Activated CD4-positive, alpha-beta memory T cell treated with anti-CD3 and anti-CD28 coated beads for 36 hours (primary cell): Measurements from ENCODE around the gene OTOS. TPM values are rescaled to one million over a fixed set of nuclear protein-coding genes. Genes with fewer than 3 reads are reported as not detected.

ENCODE experiments used
- CTCF ChIA-PET: fragments of 350-600 bp; sonication (Branson Sonifier 250); formaldehyde crosslinking; loops from one replicate; lab custom pipeline; 2021; ENCODE audit warnings: antibody characterized with exemption, inconsistent platforms; lab: Charles Lee
- POLR2A ChIA-PET: fragments of 350-600 bp; sonication (Branson Sonifier 250); formaldehyde crosslinking; loops from one replicate; lab custom pipeline; 2021; ENCODE audit warnings: antibody characterized with exemption; lab: Charles Lee
- DNase-seq: peaks from one replicate; pipeline ENCODE4 v3.0.0-alpha.2; 2020
- H3K27ac Mint-ChIP-seq: one replicate; pipeline ENCODE4 v1.8.0; 2021; ENCODE audit warnings: mixed read lengths
- H3K27me3 Mint-ChIP-seq: one replicate; pipeline ENCODE4 v1.8.0; 2021; ENCODE audit warnings: mixed read lengths
- H3K36me3 Mint-ChIP-seq: one replicate; pipeline ENCODE4 v1.8.0; 2021; ENCODE audit warnings: mixed read lengths
- H3K4me1 Mint-ChIP-seq: one replicate; pipeline ENCODE4 v1.8.0; 2021; ENCODE audit warnings: low read depth, mixed read lengths
- H3K4me3 Mint-ChIP-seq: one replicate; pipeline ENCODE4 v1.8.0; 2021; ENCODE audit warnings: mild to moderate bottlenecking, mixed read lengths
- H3K9me3 Mint-ChIP-seq: one replicate; pipeline ENCODE4 v1.8.0; 2021; ENCODE audit warnings: mixed read lengths
- intact Hi-C: fragments of 100-400 bp; cut with micrococcal nuclease; formaldehyde crosslinking; loops from one replicate; pipeline ENCODE4 v1.15.1; 2023
- total RNA-seq, 2 experiments: library from RNA; stranded (reverse); gene quantifications; one replicate each; pipeline ENCODE4 v1.2.3, GENCODE V29; 2021

OTOS gene
- total RNA-seq, 2 experiments from 2014 or later, result not detected

- ChIA-PET CTCF (no interaction called here), POLR2A (no interaction called here)
- no peaks in the 10 kb centered on the region for H3K36me3 Mint-ChIP-seq
- H3K27me3 Mint-ChIP-seq, result peaks cover 11% of the 10 kb centered on the region
- peaks cover 3% of the 10 kb centered on the region for H3K9me3 Mint-ChIP-seq
- H3K4me1 Mint-ChIP-seq, result no peaks in the 10 kb centered on the region
- no peak for DNase-seq
- intact Hi-C loops, result no loop called here
- H3K4me3 Mint-ChIP-seq, result no peak overlapping the region
- no peak overlapping the region for H3K27ac Mint-ChIP-seq
Measured at GRCh38 chr2:240165661-240166060, 25.2 kb upstream of the OTOS start.

GRCh38 chr2:240165034-240165433 is 24.6 kb upstream of the OTOS start:
- Mint-ChIP-seq H3K4me3 (no peak overlapping the region), H3K27ac (no peak overlapping the region), H3K4me1 (no peaks in the 10 kb centered on the region), H3K9me3 (peaks cover 3% of the 10 kb centered on the region), H3K36me3 (no peaks in the 10 kb centered on the region), H3K27me3 (peaks cover 11% of the 10 kb centered on the region)
- ChIA-PET POLR2A (no interaction called here), CTCF (no interaction called here)
- no peak for DNase-seq
- intact Hi-C loops, result no loop called here

GRCh38 chr2:240164586-240164985 is 24.1 kb upstream of the OTOS start:
- CTCF ChIA-PET, result no interaction called here

DNA sequence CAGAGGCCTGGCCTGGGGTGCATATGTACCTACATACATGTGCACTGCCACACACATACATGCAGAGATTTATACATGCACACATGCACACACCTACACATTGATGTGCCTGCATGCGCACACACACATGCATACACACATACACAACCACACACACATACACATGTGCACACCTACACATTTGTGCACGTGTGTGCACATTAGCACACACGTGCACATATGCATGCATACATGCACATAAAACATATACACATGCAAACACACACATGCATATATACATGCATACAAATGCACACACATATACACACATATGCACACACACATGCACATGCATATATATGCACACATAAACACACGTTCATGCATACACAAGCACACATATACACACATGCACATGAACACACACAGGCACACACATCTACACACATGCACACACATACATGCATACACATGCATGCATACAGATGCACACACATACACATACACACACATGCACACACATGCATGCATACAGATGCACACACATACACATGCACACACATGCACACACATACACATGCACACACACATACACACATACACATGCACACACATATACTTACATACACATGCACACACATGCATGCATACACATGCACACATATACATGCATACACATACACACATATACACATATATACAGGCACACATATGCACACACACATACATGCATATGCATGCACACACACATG is 23.6 kb upstream of the OTOS start:
- intact Hi-C loops, result no loop called here
- POLR2A ChIA-PET, result no interaction called here
- no peak overlapping the region for H3K27ac Mint-ChIP-seq
- peaks cover 11% of the 10 kb centered on the region for H3K27me3 Mint-ChIP-seq
- no peaks in the 10 kb centered on the region for H3K36me3 Mint-ChIP-seq
- CTCF ChIA-PET, result no interaction called here
- DNase-seq, result no peak
- no peak overlapping the region for H3K4me3 Mint-ChIP-seq
- no peaks in the 10 kb centered on the region for H3K4me1 Mint-ChIP-seq
- H3K9me3 Mint-ChIP-seq, result peaks cover 3% of the 10 kb centered on the region

More at GRCh38 chr2:240164586-240164985, 24.1 kb upstream of the OTOS start:
- intact Hi-C loops, result no loop called here
- no peaks in the 10 kb centered on the region for H3K4me1 Mint-ChIP-seq
- peaks cover 3% of the 10 kb centered on the region for H3K9me3 Mint-ChIP-seq
- no peak for DNase-seq
- no peak overlapping the region for H3K4me3 Mint-ChIP-seq
- H3K27me3 Mint-ChIP-seq, result peaks cover 11% of the 10 kb centered on the region
- no peaks in the 10 kb centered on the region for H3K36me3 Mint-ChIP-seq
- POLR2A ChIA-PET, result no interaction called here
- no peak overlapping the region for H3K27ac Mint-ChIP-seq

- H3K27me3 Mint-ChIP-seq, result peaks cover 11% of the 10 kb centered on the region
- intact Hi-C loops, result no loop called here
- H3K4me3 Mint-ChIP-seq, result no peak overlapping the region
- H3K27ac Mint-ChIP-seq, result no peak overlapping the region
- DNase-seq, result no peak
- POLR2A ChIA-PET, result no interaction called here
- CTCF ChIA-PET, result no interaction called here
- no peaks in the 10 kb centered on the region for H3K4me1 Mint-ChIP-seq
- H3K9me3 Mint-ChIP-seq, result peaks cover 3% of the 10 kb centered on the region
- H3K36me3 Mint-ChIP-seq, result no peaks in the 10 kb centered on the region
Measured at GRCh38 chr2:240162939-240163714, 22.7 kb upstream of the OTOS start.

DNA sequence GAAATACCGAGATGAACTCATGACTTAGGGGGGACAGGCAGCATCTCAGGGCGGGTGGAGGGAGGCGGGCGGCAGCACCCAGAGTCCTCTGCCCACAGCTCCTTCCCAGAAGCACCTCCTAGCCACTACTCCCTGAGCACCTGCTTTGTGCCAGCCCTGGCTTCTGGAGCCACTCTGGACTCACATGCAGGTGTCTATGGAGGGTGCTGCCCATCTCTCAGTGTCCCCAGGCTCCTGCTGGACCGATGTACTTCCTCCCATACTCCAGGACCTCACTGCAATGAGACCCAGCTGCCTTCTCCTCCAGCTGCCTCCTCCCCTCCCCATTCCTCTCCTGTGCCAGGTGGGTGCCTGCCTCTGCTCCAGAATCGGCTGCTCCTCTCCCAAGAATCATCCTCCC is 22.1 kb upstream of the OTOS start:
- intact Hi-C loops, result no loop called here
- POLR2A ChIA-PET, result no interaction called here
- Mint-ChIP-seq H3K4me1 (no peaks in the 10 kb centered on the region), H3K9me3 (peaks cover 3% of the 10 kb centered on the region), H3K4me3 (no peak overlapping the region), H3K36me3 (no peaks in the 10 kb centered on the region), H3K27me3 (peaks cover 9% of the 10 kb centered on the region), H3K27ac (no peak overlapping the region)
- CTCF ChIA-PET, result no interaction called here
- DNase-seq, result no peak

DNA sequence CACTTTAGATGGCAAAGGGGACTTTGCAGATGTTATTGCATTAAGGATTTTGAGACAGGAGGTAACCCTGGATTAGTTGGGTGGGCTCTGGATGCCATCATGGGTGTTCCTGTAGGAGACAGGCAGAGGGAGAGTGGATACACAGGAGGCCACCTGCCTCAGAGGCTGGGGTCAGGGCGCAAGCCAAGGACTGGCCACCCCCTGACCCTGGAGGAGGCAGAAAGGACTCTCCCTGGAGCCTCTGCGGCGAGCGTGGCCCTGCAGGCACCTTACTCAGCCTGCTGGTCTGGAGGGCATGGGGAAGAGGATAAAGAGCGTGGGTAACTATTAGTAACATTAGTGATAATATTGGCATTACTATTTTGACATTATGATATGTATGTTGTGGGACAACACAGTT is 21.6 kb upstream of the OTOS start:
- DNase-seq, result no peak
- Mint-ChIP-seq H3K4me1 (no peaks in the 10 kb centered on the region), H3K4me3 (no peak overlapping the region), H3K27ac (no peak overlapping the region), H3K27me3 (peaks cover 8% of the 10 kb centered on the region), H3K36me3 (no peaks in the 10 kb centered on the region), H3K9me3 (peaks cover 3% of the 10 kb centered on the region)
- CTCF ChIA-PET, result no interaction called here
- intact Hi-C loops, result no loop called here
- POLR2A ChIA-PET, result no interaction called here

DNA sequence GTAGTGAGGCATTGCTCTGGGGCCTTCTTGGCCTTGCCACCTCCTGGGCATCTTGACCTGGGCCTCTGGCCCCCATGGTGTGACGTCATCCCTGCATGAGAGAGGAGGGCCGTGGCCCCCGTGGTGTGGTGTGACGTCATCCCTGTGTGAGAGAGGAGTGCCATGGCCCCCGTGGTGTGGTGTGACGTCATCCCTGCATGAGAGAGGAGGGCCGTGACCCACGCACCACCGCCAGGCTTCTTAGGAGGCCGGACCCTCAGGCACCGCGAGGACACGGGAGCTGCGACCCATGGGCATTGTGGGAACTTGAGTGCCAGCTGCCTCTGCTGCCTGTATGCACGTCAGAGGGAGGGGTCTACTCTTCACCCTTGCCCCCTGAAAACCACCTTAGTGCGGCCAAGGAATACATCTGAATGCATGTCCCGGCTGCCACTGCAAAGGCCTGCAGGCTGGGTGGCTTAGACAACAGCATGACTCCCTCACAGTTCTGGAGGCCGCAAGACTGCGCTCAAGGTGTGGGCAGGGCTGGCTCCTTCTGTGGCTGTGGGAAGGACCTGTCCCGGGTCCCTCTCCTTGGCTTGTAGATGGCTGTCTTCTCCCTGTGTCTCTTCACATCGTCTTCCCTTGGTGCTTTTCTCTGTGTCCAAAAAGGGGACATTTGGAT is 20.8 kb upstream of the OTOS start:
- intact Hi-C loops, result no loop called here
- H3K4me3 Mint-ChIP-seq, result no peak overlapping the region
- no peaks in the 10 kb centered on the region for H3K36me3 Mint-ChIP-seq
- POLR2A ChIA-PET, result no interaction called here
- no peak overlapping the region for H3K27ac Mint-ChIP-seq
- H3K27me3 Mint-ChIP-seq, result peaks cover 4% of the 10 kb centered on the region
- H3K9me3 Mint-ChIP-seq, result peaks cover 3% of the 10 kb centered on the region
- H3K4me1 Mint-ChIP-seq, result no peaks in the 10 kb centered on the region
- no peak for DNase-seq
- CTCF ChIA-PET, result no interaction called here

DNA sequence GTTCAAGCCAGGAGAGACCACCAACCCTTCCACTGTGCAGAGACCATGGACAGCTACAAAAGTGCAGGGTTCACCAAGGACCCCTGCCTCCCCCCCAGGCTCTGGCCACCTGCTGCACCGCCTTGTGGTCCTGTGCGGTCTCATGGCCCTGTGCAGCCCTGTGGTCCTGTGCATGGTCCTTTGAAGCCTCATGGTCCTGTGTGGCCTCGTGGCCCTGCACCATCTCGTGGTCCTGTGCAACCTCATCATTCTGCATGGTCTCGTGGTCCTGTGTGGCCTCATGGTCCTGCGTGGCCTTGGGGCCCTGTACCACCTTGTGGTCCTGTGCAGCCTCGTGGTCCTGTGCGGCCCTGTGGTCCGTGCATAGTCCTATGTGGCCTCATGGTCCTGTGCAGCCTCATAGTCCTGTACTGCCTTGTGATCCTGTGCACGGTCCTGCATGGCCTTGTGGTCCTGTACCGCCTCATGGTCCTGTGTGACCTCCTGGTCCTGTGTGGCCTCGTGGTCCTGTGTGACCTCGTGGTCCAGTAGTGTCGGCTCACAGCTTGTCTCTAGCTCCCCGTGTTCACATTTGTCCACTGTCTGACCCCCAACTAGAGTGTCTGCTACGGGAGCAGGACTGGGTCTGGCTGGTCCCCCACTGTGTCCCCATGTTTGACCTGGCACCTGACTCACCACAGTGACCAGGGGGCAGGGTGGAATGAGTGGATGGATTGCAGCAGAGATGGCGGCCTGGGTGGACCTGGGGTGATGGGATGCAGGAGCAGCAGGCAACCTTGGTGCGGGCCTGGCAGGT is 20.0 kb upstream of the OTOS start:
- peaks cover 3% of the 10 kb centered on the region for H3K9me3 Mint-ChIP-seq
- no peak overlapping the region for H3K27ac Mint-ChIP-seq
- H3K36me3 Mint-ChIP-seq, result no peaks in the 10 kb centered on the region
- no peaks in the 10 kb centered on the region for H3K4me1 Mint-ChIP-seq
- POLR2A ChIA-PET, result no interaction called here
- peaks cover 4% of the 10 kb centered on the region for H3K27me3 Mint-ChIP-seq
- no peak for DNase-seq
- H3K4me3 Mint-ChIP-seq, result no peak overlapping the region
- CTCF ChIA-PET, result no interaction called here
- intact Hi-C loops, result no loop called here

DNA sequence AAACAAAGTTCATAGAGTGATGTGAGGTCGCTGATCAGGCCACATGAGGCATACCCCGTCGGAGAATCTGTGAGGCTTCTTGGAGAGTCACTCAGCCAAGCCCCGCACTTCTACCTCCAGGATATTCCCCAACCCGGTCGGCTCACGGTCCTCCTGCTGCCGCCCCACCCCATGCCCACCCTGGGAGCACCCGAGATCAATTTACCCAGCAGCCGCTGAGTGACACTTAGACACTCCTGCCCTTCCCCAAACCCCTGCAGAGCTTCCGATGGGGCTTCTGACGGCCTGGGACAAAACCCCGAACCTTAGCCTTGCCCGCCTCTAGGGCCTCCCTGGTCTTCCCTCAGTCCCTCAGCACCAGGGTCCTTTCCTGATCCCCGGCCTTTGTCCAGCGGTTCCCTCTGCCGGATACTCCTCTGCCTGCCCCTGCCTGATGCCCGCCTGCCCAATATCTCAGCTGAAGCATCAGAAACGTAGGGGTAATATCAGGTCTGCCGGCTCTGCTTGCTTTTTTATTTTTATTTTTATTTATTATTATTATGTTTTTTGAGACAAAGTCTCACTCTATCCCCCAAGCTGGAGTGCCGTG is 18.9 kb upstream of the OTOS start:
- Mint-ChIP-seq H3K36me3 (no peaks in the 10 kb centered on the region), H3K4me1 (no peaks in the 10 kb centered on the region), H3K27ac (no peak overlapping the region), H3K4me3 (no peak overlapping the region), H3K27me3 (peaks cover 4% of the 10 kb centered on the region), H3K9me3 (peaks cover 3% of the 10 kb centered on the region)
- intact Hi-C loops, result no loop called here
- ChIA-PET POLR2A (no interaction called here), CTCF (no interaction called here)
- no peak for DNase-seq

DNA sequence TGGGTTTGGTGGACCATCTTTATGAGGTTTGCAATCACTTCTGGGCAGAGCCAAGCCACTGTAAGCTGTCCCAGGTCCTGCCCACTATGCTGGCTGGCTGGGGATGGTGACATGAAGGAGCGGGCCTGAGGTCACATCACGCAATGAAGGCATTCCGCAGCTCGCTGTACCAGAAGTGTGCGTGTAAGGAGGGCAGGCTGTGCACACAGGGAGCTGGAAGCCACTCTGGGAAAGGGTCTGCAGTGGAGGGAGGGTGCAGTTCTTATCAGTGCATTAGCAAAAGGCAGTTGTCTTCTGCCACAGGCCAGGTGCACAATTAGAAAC is 16.7 kb upstream of the OTOS start:
- Mint-ChIP-seq H3K36me3 (no peaks in the 10 kb centered on the region), H3K4me3 (no peak overlapping the region), H3K27me3 (peaks cover 4% of the 10 kb centered on the region), H3K9me3 (peaks cover 2% of the 10 kb centered on the region), H3K27ac (no peak overlapping the region), H3K4me1 (no peaks in the 10 kb centered on the region)
- intact Hi-C loops, result no loop called here
- ChIA-PET POLR2A (no interaction called here), CTCF (no interaction called here)
- no peak for DNase-seq
